H9 (cell line): ENCODE results near the gene KRTAP10-12. TPM values are rescaled to one million over a fixed set of nuclear protein-coding genes. Genes with fewer than 3 reads are reported as not detected.

ENCODE experiments used
- DNase-seq: peaks from one replicate; pipeline ENCODE4 v3.0.0-alpha.2; 2017
- H2AFZ ChIP-seq: one replicate; pipeline ENCODE4 v1.6.1; 2013; ENCODE audit warnings: mild to moderate bottlenecking, low read length, control low read depth, moderate library complexity
- H2AK5ac ChIP-seq: 2 replicates; pipeline ENCODE4 v1.6.1; 2013; ENCODE audit warnings: low read length, control low read depth, mixed read lengths; ENCODE audit not compliant: insufficient read length
- H2BK120ac ChIP-seq: one replicate; pipeline ENCODE4 v1.6.1; 2013; ENCODE audit warnings: low read depth, mild to moderate bottlenecking, low read length, control low read depth, inconsistent platforms; ENCODE audit not compliant: poor library complexity, severe bottlenecking
- H2BK12ac ChIP-seq: 2 replicates; pipeline ENCODE4 v1.6.1; 2013; ENCODE audit warnings: low read length, control low read depth, mixed read lengths, low read depth; ENCODE audit not compliant: insufficient read length
- H2BK15ac ChIP-seq: 2 replicates; pipeline ENCODE4 v1.6.1; 2013; ENCODE audit warnings: low read depth, low read length, control low read depth
- H2BK20ac ChIP-seq: one replicate; pipeline ENCODE4 v1.6.1; 2013; ENCODE audit warnings: low read depth, mild to moderate bottlenecking, low read length, control low read depth, inconsistent platforms; ENCODE audit not compliant: poor library complexity, severe bottlenecking
- H2BK5ac ChIP-seq: 2 replicates; pipeline ENCODE4 v1.6.1; 2013; ENCODE audit warnings: low read length, control low read depth, mixed read lengths; ENCODE audit not compliant: insufficient read length
- H3K14ac ChIP-seq: 2 replicates; pipeline ENCODE4 v1.6.1; 2013; ENCODE audit warnings: low read length, control low read depth; ENCODE audit not compliant: insufficient read depth
- H3K18ac ChIP-seq: 2 replicates; pipeline ENCODE4 v1.6.1; 2013; ENCODE audit warnings: low read depth, mild to moderate bottlenecking, mixed read lengths, low read length, control low read depth; ENCODE audit not compliant: insufficient read length
- H3K23ac ChIP-seq: 2 replicates; pipeline ENCODE4 v1.6.1; 2013; ENCODE audit warnings: low read length, control low read depth, mixed read lengths, low read depth; ENCODE audit not compliant: insufficient read length
- H3K23me2 ChIP-seq: 2 replicates; pipeline ENCODE4 v1.6.1; 2013; ENCODE audit warnings: low read depth, mild to moderate bottlenecking, mixed read lengths, low read length, control low read depth; ENCODE audit not compliant: insufficient read length, poor library complexity, severe bottlenecking
- H3K27ac ChIP-seq: 2 replicates; pipeline ENCODE4 v1.5.1; 2013; ENCODE audit warnings: low read length, control low read depth, mixed read lengths, low read depth; ENCODE audit not compliant: insufficient read length
- H3K27me3 ChIP-seq: 2 replicates; pipeline ENCODE4 v1.6.1; 2013; ENCODE audit warnings: low read length, control low read depth, inconsistent platforms; ENCODE audit not compliant: insufficient read depth
- H3K4ac ChIP-seq: 2 replicates; pipeline ENCODE4 v1.6.1; 2013; ENCODE audit warnings: low read depth, mild to moderate bottlenecking, control low read depth, inconsistent platforms, low read length, moderate library complexity
- H3K4me1 ChIP-seq: 2 replicates; pipeline ENCODE4 v1.6.1; 2013; ENCODE audit warnings: low read length, control low read depth, inconsistent platforms; ENCODE audit not compliant: insufficient read depth
- H3K4me2 ChIP-seq: 2 replicates; pipeline ENCODE4 v1.6.1; 2013; ENCODE audit warnings: low read length, control low read depth, mixed read lengths; ENCODE audit not compliant: insufficient read length, insufficient read depth
- H3K56ac ChIP-seq: 2 replicates; pipeline ENCODE4 v1.6.1; 2013; ENCODE audit warnings: low read depth, mild to moderate bottlenecking, mixed read lengths, low read length, control low read depth; ENCODE audit not compliant: insufficient read length
- H3K79me1 ChIP-seq: 2 replicates; pipeline ENCODE4 v1.6.1; 2013; ENCODE audit warnings: low read depth, mild to moderate bottlenecking, moderate library complexity, low read length, control low read depth, inconsistent platforms; ENCODE audit not compliant: insufficient read depth, poor library complexity, severe bottlenecking
- H3K79me2 ChIP-seq: 2 replicates; pipeline ENCODE4 v1.6.1; 2013; ENCODE audit warnings: low read length, control low read depth, inconsistent platforms; ENCODE audit not compliant: insufficient read depth
- H3K9ac ChIP-seq: 2 replicates; pipeline ENCODE4 v1.6.1; 2013; ENCODE audit warnings: low read length, control low read depth, mixed read lengths; ENCODE audit not compliant: insufficient read length; ENCODE audit errors: extremely low read depth
- H3K9me3 ChIP-seq: one replicate; pipeline ENCODE4 v1.6.1; 2013; ENCODE audit warnings: low read depth, low read length, inconsistent platforms; ENCODE audit not compliant: control insufficient read depth
- H3T11ph ChIP-seq: one replicate; pipeline ENCODE4 v1.6.1; 2013; ENCODE audit warnings: mild to moderate bottlenecking, low read length, control low read depth, inconsistent platforms
- H4K20me1 ChIP-seq: one replicate; pipeline ENCODE4 v1.6.1; 2013; ENCODE audit not compliant: control insufficient read depth, insufficient read length, insufficient read depth
- H4K5ac ChIP-seq: 2 replicates; pipeline ENCODE4 v1.6.1; 2013; ENCODE audit warnings: low read depth, mild to moderate bottlenecking, mixed read lengths, low read length, control low read depth; ENCODE audit not compliant: insufficient read length
- H4K8ac ChIP-seq: replicated peaks from 2 replicates; pipeline ENCODE4 v1.6.1; 2013; ENCODE audit warnings: low read length, control low read depth, mixed read lengths, low read depth; ENCODE audit not compliant: insufficient read length
- H4K91ac ChIP-seq: 2 replicates; pipeline ENCODE4 v1.6.1; 2013; ENCODE audit warnings: low read depth, mild to moderate bottlenecking, moderate library complexity, mixed read lengths, low read length, control low read depth; ENCODE audit not compliant: insufficient read length
- H3K27ac Mint-ChIP-seq, 3 experiments: 2 replicates in 2 of 3; 3 replicates in 1 of 3; pipeline ENCODE4 v1.8.0; 2020 to 2021; ENCODE audit warnings: mixed read lengths in 3 of 3, mild to moderate bottlenecking in 1 of 3, moderate library complexity in 1 of 3
- H3K27me3 Mint-ChIP-seq: 2 replicates; pipeline ENCODE4 v1.8.0; 2021; ENCODE audit warnings: low read depth, mild to moderate bottlenecking, moderate library complexity, mixed read lengths
- H3K36me3 Mint-ChIP-seq, 3 experiments: 2 replicates in 2 of 3; 3 replicates in 1 of 3; pipeline ENCODE4 v1.8.0; 2020 to 2021; ENCODE audit warnings: low read depth in 3 of 3, mixed read lengths in 3 of 3; ENCODE audit not compliant: insufficient read depth in 1 of 3
- H3K4me1 Mint-ChIP-seq, 2 experiments: 2 replicates each; pipeline ENCODE4 v1.8.0; 2020; ENCODE audit warnings: mixed read lengths in 2 of 2
- H3K4me3 Mint-ChIP-seq, 2 experiments: 2 replicates in 1 of 2; 3 replicates in 1 of 2; pipeline ENCODE4 v1.8.0; 2020 to 2021; ENCODE audit warnings: mild to moderate bottlenecking in 2 of 2, mixed read lengths in 2 of 2, moderate library complexity in 1 of 2
- H3K9me3 Mint-ChIP-seq, 2 experiments: 2 replicates in 1 of 2; 3 replicates in 1 of 2; pipeline ENCODE4 v1.8.0; 2020; ENCODE audit warnings: mild to moderate bottlenecking in 2 of 2, mixed read lengths in 2 of 2, moderate library complexity in 1 of 2
- CTCF ChIP-seq: fragments of 200-600 bp; sonication (generic); conservative IDR thresholded peaks from 3 replicates; pipeline ENCODE4 v1.8.0; 2021; ENCODE audit warnings: antibody characterized with exemption, mild to moderate bottlenecking
- WGBS: extraction: QIAGEN DNeasy Blood & Tissue Kit; methylation state at CpG from one replicate; pipeline ENCODE4 v1.1.7; 2013; ENCODE audit warnings: missing lambda C conversion rate, low lambda C conversion rate, mixed read lengths; ENCODE audit not compliant: insufficient read length; ENCODE audit errors: extremely low coverage; 5-methylcytosine and 5-hydroxymethylcytosine counted together
- total RNA-seq: library from RNA; stranded (reverse); gene quantifications from 2 replicates; pipeline ENCODE4 v1.2.1, GENCODE V29; 2021

Gene KRTAP10-12
- total RNA-seq, 1 experiment from 2014 or later, result not detected

GRCh38 chr21:44691686-44692085 lies 5.3 kb upstream of the KRTAP10-12 start:
- Histone ChIP-seq H3K9ac (no peak overlapping the region), H3K56ac (no peak overlapping the region), H3K27ac (no peak overlapping the region), H3K79me2 (no peaks in the 10 kb centered on the region), H4K20me1 (no peaks in the 10 kb centered on the region), H3K14ac (no peak overlapping the region), H2BK20ac (no peak overlapping the region), H2BK15ac (no peak overlapping the region), H3K4me1 (peaks cover 2% of the 10 kb centered on the region; the same call in 1 of the 2 replicates), H3K9me3 (no peaks in the 10 kb centered on the region), H2BK120ac (no peak overlapping the region), H3T11ph (no peak overlapping the region), H3K18ac (no peak overlapping the region), H4K91ac (no peak overlapping the region), H2BK12ac (no peak overlapping the region), H4K5ac (no peak overlapping the region), H3K4me2 (no peak overlapping the region), H3K23ac (no peak overlapping the region), H2AFZ (no peak overlapping the region), H2BK5ac (no peak overlapping the region), H4K8ac (no peak overlapping the region), H3K79me1 (no peaks in the 10 kb centered on the region), H3K27me3 (no peaks in the 10 kb centered on the region; the same call in 1 of the 2 replicates), H2AK5ac (no peak overlapping the region), H3K23me2 (no peaks in the 10 kb centered on the region), H3K4ac (no peak overlapping the region)
- no peak overlapping the region for H3K27ac Mint-ChIP-seq
- no peak for TF ChIP-seq CTCF
- no peak overlapping the region for H3K4me3 Mint-ChIP-seq
- H3K9me3 Mint-ChIP-seq, result peaks cover 17 to 18% of the 10 kb centered on the region in 2 experiments
- WGBS, result no CpG with 5 or more reads among the region's 2 CpGs
- peaks cover 38% of the 10 kb centered on the region in 2 experiments for H3K4me1 Mint-ChIP-seq
- peaks cover 7 to 19% (median 7%) of the 10 kb centered on the region in 3 experiments; a peak in 6 of 7 replicates for H3K36me3 Mint-ChIP-seq
- H3K27me3 Mint-ChIP-seq, result peaks cover 7% of the 10 kb centered on the region
- no peak for DNase-seq
